KMS-11 (cell line): ENCODE measurements around the gene ATP1A2.

Experiments used
- H2AFZ ChIP-seq: fragments of 200-600 bp; sonication (generic); 2 replicates; pipeline ENCODE4 v1.6.1; 2016; ENCODE audit warnings: antibody characterized with exemption, mixed run types, low read depth
- H3K27ac ChIP-seq: fragments of 200-600 bp; sonication (generic); 2 replicates; pipeline ENCODE4 v1.6.1; 2016; ENCODE audit warnings: mild to moderate bottlenecking, mixed run types
- H3K27me3 ChIP-seq: fragments of 200-600 bp; sonication (generic); 2 replicates; pipeline ENCODE4 v1.6.1; 2017; ENCODE audit warnings: mild to moderate bottlenecking, low read depth, mixed run types, moderate library complexity; ENCODE audit not compliant: insufficient read depth
- H3K36me3 ChIP-seq: fragments of 200-600 bp; sonication (generic); 2 replicates; pipeline ENCODE4 v1.6.1; 2017; ENCODE audit warnings: mild to moderate bottlenecking, mixed run types; ENCODE audit not compliant: insufficient read depth
- H3K4me1 ChIP-seq: fragments of 200-600 bp; sonication (generic); 2 replicates; pipeline ENCODE4 v1.6.1; 2016; ENCODE audit warnings: mild to moderate bottlenecking, low read depth, mixed run types; ENCODE audit not compliant: poor library complexity, severe bottlenecking
- H3K4me2 ChIP-seq: fragments of 200-600 bp; sonication (generic); 2 replicates; pipeline ENCODE4 v1.7.0; 2016; ENCODE audit warnings: mild to moderate bottlenecking, mixed run types
- H3K4me3 ChIP-seq: fragments of 200-600 bp; sonication (generic); IDR thresholded peaks from 2 replicates; pipeline ENCODE4 v1.6.1; 2017; ENCODE audit warnings: low read depth, low read length, mixed read lengths; ENCODE audit not compliant: insufficient read depth
- H3K79me2 ChIP-seq: fragments of 200-600 bp; sonication (generic); 2 replicates; pipeline ENCODE4 v1.6.1; 2016; ENCODE audit warnings: low read depth, mixed run types; ENCODE audit not compliant: insufficient read depth
- H3K9ac ChIP-seq: fragments of 200-600 bp; sonication (generic); 2 replicates; pipeline ENCODE4 v1.6.1; 2016; ENCODE audit warnings: mild to moderate bottlenecking, mixed run types
- H4K20me1 ChIP-seq: fragments of 200-600 bp; sonication (generic); 2 replicates; pipeline ENCODE4 v1.6.1; 2016; ENCODE audit warnings: mild to moderate bottlenecking, mixed run types; ENCODE audit not compliant: insufficient read depth
- TF ChIP-seq, protein P1 (sequence below): fragments of 200-600 bp; sonication (generic); conservative IDR thresholded peaks from 2 replicates; pipeline ENCODE4 v1.6.1; 2017; ENCODE audit warnings: low read depth, mild to moderate bottlenecking, antibody characterized with exemption, low read length, moderate library complexity, mixed read lengths

ATP1A2 gene

DNA sequence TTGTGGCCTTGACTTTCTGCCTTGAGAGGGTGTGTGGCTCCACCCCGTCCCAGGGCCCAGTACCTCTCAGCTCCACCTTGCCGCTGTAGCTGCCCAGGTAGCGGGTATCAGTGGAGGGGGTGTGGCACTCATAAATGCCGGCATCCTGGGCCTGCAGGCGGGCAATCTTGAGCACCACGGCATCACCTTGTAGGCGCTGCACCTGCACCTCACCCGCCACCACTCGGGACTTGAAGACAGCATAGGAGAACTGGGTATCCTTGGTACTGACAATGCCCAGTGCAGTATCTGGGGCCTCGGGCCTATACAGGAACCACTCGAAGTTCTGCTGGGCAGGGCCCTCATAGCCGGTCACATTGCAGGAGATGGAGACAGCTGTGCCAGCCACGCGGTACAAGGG lies 20.8 kb upstream of the ATP1A2 start:
- TF ChIP-seq, protein P1, sequence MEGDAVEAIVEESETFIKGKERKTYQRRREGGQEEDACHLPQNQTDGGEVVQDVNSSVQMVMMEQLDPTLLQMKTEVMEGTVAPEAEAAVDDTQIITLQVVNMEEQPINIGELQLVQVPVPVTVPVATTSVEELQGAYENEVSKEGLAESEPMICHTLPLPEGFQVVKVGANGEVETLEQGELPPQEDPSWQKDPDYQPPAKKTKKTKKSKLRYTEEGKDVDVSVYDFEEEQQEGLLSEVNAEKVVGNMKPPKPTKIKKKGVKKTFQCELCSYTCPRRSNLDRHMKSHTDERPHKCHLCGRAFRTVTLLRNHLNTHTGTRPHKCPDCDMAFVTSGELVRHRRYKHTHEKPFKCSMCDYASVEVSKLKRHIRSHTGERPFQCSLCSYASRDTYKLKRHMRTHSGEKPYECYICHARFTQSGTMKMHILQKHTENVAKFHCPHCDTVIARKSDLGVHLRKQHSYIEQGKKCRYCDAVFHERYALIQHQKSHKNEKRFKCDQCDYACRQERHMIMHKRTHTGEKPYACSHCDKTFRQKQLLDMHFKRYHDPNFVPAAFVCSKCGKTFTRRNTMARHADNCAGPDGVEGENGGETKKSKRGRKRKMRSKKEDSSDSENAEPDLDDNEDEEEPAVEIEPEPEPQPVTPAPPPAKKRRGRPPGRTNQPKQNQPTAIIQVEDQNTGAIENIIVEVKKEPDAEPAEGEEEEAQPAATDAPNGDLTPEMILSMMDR, result no peak
- H3K27ac ChIP-seq, result no peak overlapping the region
- H3K4me2 ChIP-seq, result no peak overlapping the region
- no peak overlapping the region for H2AFZ ChIP-seq
- H3K4me3 ChIP-seq, result no peak overlapping the region
- no peaks in the 10 kb centered on the region for H3K36me3 ChIP-seq
- peaks cover 17% of the 10 kb centered on the region; the same call in 1 of the 2 replicates for H3K79me2 ChIP-seq
- H4K20me1 ChIP-seq, result no peaks in the 10 kb centered on the region
- no peak overlapping the region for H3K9ac ChIP-seq
- no peaks in the 10 kb centered on the region for H3K27me3 ChIP-seq
- H3K4me1 ChIP-seq, result peaks cover 24% of the 10 kb centered on the region

DNA sequence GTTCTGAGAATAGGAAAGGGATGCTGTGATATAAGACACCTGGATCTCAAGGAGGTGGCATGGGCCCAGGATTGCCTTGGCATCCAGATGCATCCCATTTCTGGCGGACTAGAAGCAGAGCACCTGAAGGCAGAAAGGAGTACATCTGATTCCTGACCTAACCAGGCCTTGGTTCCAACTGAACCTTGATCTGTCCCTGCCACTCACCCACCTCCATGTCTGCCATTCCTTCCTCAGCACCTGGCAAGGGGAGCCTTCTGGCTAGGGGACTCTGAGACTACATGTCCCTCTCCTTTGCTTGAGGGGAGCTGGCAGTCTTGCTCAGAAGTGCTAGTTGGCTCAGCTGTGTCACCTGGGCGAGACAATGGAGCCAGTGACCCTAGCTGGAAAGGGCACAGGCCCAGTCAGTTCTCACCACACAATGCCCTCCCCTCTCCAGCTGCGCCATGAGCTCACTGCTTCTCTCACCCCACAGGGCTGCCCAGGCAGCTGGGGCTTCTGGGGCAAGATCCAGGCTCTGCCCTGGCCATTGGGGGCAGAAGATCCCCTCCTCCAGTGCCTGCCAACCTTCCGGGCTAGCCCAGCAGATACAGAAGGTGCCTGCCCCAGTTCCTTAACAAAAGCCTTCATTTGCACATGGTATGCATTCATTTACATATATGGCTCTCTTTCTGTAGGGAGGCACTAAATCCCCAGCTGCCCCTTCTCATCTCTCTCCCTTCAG lies 20.0 kb upstream of the ATP1A2 start:
- Histone ChIP-seq H3K9ac (no peak overlapping the region), H3K4me2 (no peak overlapping the region; the same call in 1 of the 2 replicates), H3K27ac (no peak overlapping the region), H2AFZ (no peak overlapping the region), H3K36me3 (no peaks in the 10 kb centered on the region), H3K79me2 (peaks cover 17% of the 10 kb centered on the region; the same call in 1 of the 2 replicates), H4K20me1 (no peaks in the 10 kb centered on the region), H3K4me1 (peaks cover 30% of the 10 kb centered on the region), H3K4me3 (no peak overlapping the region), H3K27me3 (no peaks in the 10 kb centered on the region)
- TF ChIP-seq, protein P1, result no peak

DNA sequence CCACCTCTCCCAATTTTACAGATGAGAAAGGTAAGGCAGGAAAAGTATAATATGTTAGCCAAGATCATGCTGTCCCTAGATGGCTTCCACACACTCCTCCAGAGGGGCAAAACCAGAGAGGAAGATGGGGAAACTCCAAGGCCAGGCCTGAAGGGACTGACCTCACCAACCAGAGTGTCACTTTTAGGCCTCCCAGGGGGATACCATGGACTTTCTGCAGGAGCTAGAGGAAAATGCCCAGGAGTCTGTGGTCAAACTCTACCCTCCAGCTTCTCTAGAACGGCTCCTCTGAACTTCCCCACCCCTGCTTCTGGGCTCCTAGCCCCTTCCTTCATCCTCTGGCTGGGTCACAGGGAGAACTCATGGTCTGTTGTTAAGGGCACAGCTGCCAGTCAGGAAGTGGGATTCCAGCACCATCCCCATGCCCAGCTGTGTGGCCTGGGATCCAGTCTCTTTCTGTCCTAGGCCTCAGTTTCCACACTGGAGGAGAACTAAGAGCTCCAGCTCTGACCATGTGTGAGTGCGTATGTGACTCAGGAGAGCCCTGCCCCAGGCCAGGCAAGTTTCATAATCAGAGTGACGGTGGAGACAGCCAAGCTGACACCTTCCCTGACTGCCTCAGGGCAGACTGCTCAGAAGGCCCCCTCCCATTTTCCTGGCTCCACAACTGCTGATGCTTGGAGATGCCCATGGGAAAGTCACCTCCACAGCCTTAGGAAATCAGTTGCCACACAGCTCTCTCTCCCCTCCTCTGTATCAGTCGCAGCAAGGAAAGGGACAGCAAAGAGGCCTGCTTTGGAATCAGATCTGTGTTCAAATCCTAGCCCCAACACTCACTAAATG lies 19.1 kb upstream of the ATP1A2 start:
- no peaks in the 10 kb centered on the region for H4K20me1 ChIP-seq
- H3K27me3 ChIP-seq, result no peaks in the 10 kb centered on the region
- TF ChIP-seq, protein P1, result no peak
- H3K9ac ChIP-seq, result no peak overlapping the region
- H3K4me2 ChIP-seq, result peak overlapping the region; percentile 81; the same call in 1 of the 2 replicates
- H3K4me1 ChIP-seq, result peaks cover 39% of the 10 kb centered on the region
- no peaks in the 10 kb centered on the region for H3K36me3 ChIP-seq
- no peak overlapping the region for H2AFZ ChIP-seq
- peaks cover 17% of the 10 kb centered on the region; the same call in 1 of the 2 replicates for H3K79me2 ChIP-seq
- H3K4me3 ChIP-seq, result no peak overlapping the region
- H3K27ac ChIP-seq, result no peak overlapping the region

DNA sequence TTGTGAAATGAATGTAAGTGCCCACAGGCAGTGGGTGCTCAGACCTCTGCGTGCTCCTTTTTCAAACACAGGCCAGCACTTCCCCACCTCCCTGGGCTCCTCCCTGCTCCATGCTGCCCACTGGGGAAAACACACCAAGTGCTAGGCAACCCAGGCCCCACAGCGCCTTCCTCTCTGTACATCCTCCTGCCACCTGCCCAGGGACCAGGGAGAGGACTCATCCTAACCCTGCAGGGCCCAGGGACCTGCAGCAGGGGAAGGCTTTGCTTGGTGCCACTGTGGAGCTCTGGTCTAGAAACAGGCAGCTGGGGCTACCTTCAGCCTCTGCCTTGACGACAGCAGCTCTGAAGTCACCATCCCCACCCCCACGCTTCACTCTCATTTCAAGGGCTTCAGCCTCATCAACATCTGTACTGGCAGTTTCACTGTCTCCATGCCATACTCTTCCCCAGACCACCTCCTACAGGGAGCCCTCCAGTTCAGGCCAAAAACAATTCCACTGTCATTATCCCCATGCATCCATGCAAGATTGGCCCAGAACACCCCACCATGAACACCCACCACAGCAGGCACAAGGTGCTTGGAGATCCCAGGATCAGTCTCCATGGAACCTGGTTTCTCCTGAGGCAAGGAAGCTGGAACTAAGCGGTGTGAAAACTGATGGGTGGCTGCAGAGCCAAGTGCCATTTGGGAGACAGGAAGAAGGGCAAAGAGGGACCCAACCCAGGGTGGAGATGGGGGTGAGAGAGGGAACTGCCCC lies 18.2 kb upstream of the ATP1A2 start:
- peak overlapping the region; percentile 81 for H3K4me2 ChIP-seq
- H2AFZ ChIP-seq, result peak overlapping the region; percentile 83; the same call in 1 of the 2 replicates
- H4K20me1 ChIP-seq, result no peaks in the 10 kb centered on the region
- no peak overlapping the region for H3K27ac ChIP-seq
- peak overlapping the region; percentile 62; the same call in 1 of the 2 replicates for H3K9ac ChIP-seq
- peaks cover 42% of the 10 kb centered on the region for H3K4me1 ChIP-seq
- H3K79me2 ChIP-seq, result peaks cover 17% of the 10 kb centered on the region; the same call in 1 of the 2 replicates
- TF ChIP-seq, protein P1, result no peak
- H3K36me3 ChIP-seq, result no peaks in the 10 kb centered on the region
- H3K4me3 ChIP-seq, result peak overlapping the region; percentile 97
- no peaks in the 10 kb centered on the region for H3K27me3 ChIP-seq
